B cell (primary cell): Measurements from ENCODE around the gene ABCD2. TPM values are rescaled to one million over a fixed set of nuclear protein-coding genes. Genes with fewer than 3 reads are reported as not detected.

ENCODE experiments used
- ATAC-seq: fragments of 200-7000 bp; cut with Tn5 transposase; one replicate; pipeline ENCODE4 v1.10.0; 2021; ENCODE audit warnings: low read depth, mild to moderate bottlenecking, moderate number of reproducible peaks, moderate library complexity
- CTCF ChIA-PET: fragments of 350-600 bp; sonication (Branson Sonifier 250); formaldehyde crosslinking; loops from one replicate; lab custom pipeline; 2021; ENCODE audit warnings: antibody characterized with exemption, inconsistent platforms; lab: Charles Lee
- POLR2A ChIA-PET: fragments of 350-600 bp; sonication (Branson Sonifier 250); formaldehyde crosslinking; loops from one replicate; lab custom pipeline; 2021; ENCODE audit warnings: antibody characterized with exemption; lab: Charles Lee
- DNase-seq: peaks from one replicate; pipeline ENCODE4 v3.0.0; 2013
- H2AFZ ChIP-seq: 2 replicates; pipeline ENCODE4 v1.6.1; 2012; ENCODE audit warnings: mild to moderate bottlenecking, low read depth, low read length; ENCODE audit not compliant: insufficient read depth, poor library complexity, severe bottlenecking
- H3K27ac ChIP-seq, 2 donors: 1 replicate in 1 of 2; 2 replicates in 1 of 2; pipeline ENCODE4 v1.5.1; 2012 to 2013; ENCODE audit warnings: low read length in 2 of 2, mild to moderate bottlenecking in 2 of 2, moderate library complexity in 1 of 2
- H3K27me3 ChIP-seq, 4 experiments: fragments of 200-600 bp in 1 of 4; sonication (generic) in 1 of 4; replicated peaks in 1 of 4; 1 replicate in 2 of 4; 2 replicates in 2 of 4; pipeline versions ENCODE4 v1.6.1 to v1.7.0; 2013 to 2016; ENCODE audit warnings: low read length in 3 of 4, mild to moderate bottlenecking in 2 of 4, mixed read lengths in 1 of 4, moderate library complexity in 1 of 4; ENCODE audit not compliant: insufficient read depth in 4 of 4, control insufficient read depth in 3 of 4; ENCODE audit errors: control extremely low read depth in 1 of 4
- H3K36me3 ChIP-seq, 2 experiments: replicated peaks in 1 of 2; 1 replicate in 1 of 2; 2 replicates in 1 of 2; pipeline versions ENCODE4 v1.6.1 to v1.7.1; 2013; ENCODE audit warnings: low read length in 1 of 2; ENCODE audit not compliant: insufficient read depth in 2 of 2, control insufficient read depth in 1 of 2; ENCODE audit errors: control extremely low read depth in 1 of 2, extremely low read depth in 1 of 2
- H3K4me1 ChIP-seq, 2 donors: fragments of 200-600 bp in 1 of 2; sonication (generic) in 1 of 2; 1 replicate in 1 of 2; 2 replicates in 1 of 2; pipeline versions ENCODE4 v1.5.1 to v1.6.1; 2013 to 2017; ENCODE audit warnings: low read length in 2 of 2; ENCODE audit not compliant: control insufficient read depth in 2 of 2, insufficient read depth in 2 of 2
- H3K4me2 ChIP-seq: replicated peaks from 2 replicates; pipeline ENCODE3; 2012; ENCODE audit warnings: mild to moderate bottlenecking, low read depth, low read length; ENCODE audit not compliant: poor library complexity, severe bottlenecking
- H3K4me3 ChIP-seq, 5 experiments: fragments of 200-600 bp in 1 of 5; sonication (generic) in 1 of 5; 1 replicate in 3 of 5; 2 replicates in 2 of 5; pipeline versions ENCODE4 v1.5.1 to v1.7.0; 2011 to 2016; ENCODE audit warnings: low read length in 4 of 5, mild to moderate bottlenecking in 4 of 5, low read depth in 2 of 5, control low read depth in 1 of 5, moderate library complexity in 1 of 5; ENCODE audit not compliant: insufficient read depth in 1 of 5; ENCODE audit errors: control extremely low read depth in 1 of 5, extremely low read depth in 1 of 5
- H3K79me2 ChIP-seq: fragments of 200-600 bp; sonication (generic); one replicate; pipeline ENCODE4 v1.6.0; 2016; ENCODE audit warnings: low read length; ENCODE audit not compliant: control insufficient read depth, insufficient read depth
- H3K9ac ChIP-seq: fragments of 200-600 bp; sonication (generic); 2 replicates; pipeline ENCODE4 v1.6.1; 2017; ENCODE audit warnings: mild to moderate bottlenecking, low read length, moderate library complexity
- H3K9me3 ChIP-seq, 3 donors: one replicate each; pipeline versions ENCODE4 v1.6.1 to v1.7.1; 2013; ENCODE audit warnings: low read length in 2 of 3; ENCODE audit not compliant: control insufficient read depth in 2 of 3, insufficient read depth in 1 of 3; ENCODE audit errors: control extremely low read depth in 1 of 3
- H4K20me1 ChIP-seq: 2 replicates; pipeline ENCODE4 v1.6.0; 2012; ENCODE audit warnings: mild to moderate bottlenecking, low read length; ENCODE audit not compliant: insufficient read depth, control insufficient read depth, poor library complexity, severe bottlenecking
- H3K27ac Mint-ChIP-seq: one replicate; pipeline ENCODE4 v1.8.0; 2021; ENCODE audit warnings: mixed read lengths
- H3K27me3 Mint-ChIP-seq: one replicate; pipeline ENCODE4 v1.8.0; 2021; ENCODE audit warnings: mixed read lengths
- H3K4me1 Mint-ChIP-seq: one replicate; pipeline ENCODE4 v1.8.0; 2021; ENCODE audit warnings: mixed read lengths
- H3K4me3 Mint-ChIP-seq: one replicate; pipeline ENCODE4 v1.8.0; 2021; ENCODE audit warnings: mixed read lengths
- H3K9me3 Mint-ChIP-seq: one replicate; pipeline ENCODE4 v1.8.0; 2022; ENCODE audit warnings: mixed read lengths; ENCODE audit not compliant: insufficient read depth
- CTCF ChIP-seq: fragments of 200-600 bp; IDR thresholded peaks from one replicate; pipeline ENCODE4 v1.8.0; 2022; ENCODE audit warnings: antibody characterized with exemption, mild to moderate bottlenecking
- EZH2 ChIP-seq: IDR thresholded peaks from 2 replicates; pipeline ENCODE4 v1.6.1; 2012; ENCODE audit warnings: borderline replicate concordance, low read depth, mild to moderate bottlenecking, moderate library complexity, low read length; ENCODE audit not compliant: insufficient read depth, poor library complexity, severe bottlenecking
- WGBS: methylation state at CpG from one replicate; pipeline ENCODE4 v1.1.5; 2013; ENCODE audit warnings: missing lambda C conversion rate; ENCODE audit not compliant: insufficient coverage; 5-methylcytosine and 5-hydroxymethylcytosine counted together
- intact Hi-C: fragments of 100-400 bp; cut with micrococcal nuclease; formaldehyde crosslinking; loops from one replicate; pipeline ENCODE4 v1.10.0; 2022
- polyA plus RNA-seq: library from polyadenylated mRNA; depleted of rRNA; stranded (reverse); fragments of >200 nt; gene quantifications from 2 replicates; pipeline ENCODE4 v1.2.3, GENCODE V29; 2012
- total RNA-seq, 2 donors: library from RNA; stranded (reverse); fragments of 120-200 nt in 1 of 2; gene quantifications; 1 replicate in 1 of 2; 2 replicates in 1 of 2; pipeline versions ENCODE4 v1.2.3 to v1.2.4, GENCODE V29; 2013 to 2022

ABCD2 gene
- total and polyA plus RNA-seq, 2 donors (not counting 1 experiment from before 2014, with no cell fraction given), result 0.43 to 1.5 TPM

GRCh38 chr12:39617887-39618286 is 1.7 kb downstream of the ABCD2 start:
- ChIA-PET CTCF (interaction anchor here (2.6 kb wide), 1 partner anchor 31 kb away, joined by 9 read pairs; no protein-coding TSS in a partner anchor), POLR2A (no interaction called here)
- H2AFZ ChIP-seq, result peak overlapping the region; percentile 83
- intact Hi-C loops, result loop anchor here (2.0 to 10.0 kb wide), 2 partner anchors 175 to 607 kb away; partner anchors contain the start of genes KIF21A and LRRK2
- no peaks in the 10 kb centered on the region for H3K36me3 ChIP-seq
- H4K20me1 ChIP-seq, result no peaks in the 10 kb centered on the region
- no CpG with 5 or more reads among the region's 1 CpG for WGBS
- Mint-ChIP-seq H3K27ac (peak overlapping the region; percentile 76), H3K27me3 (no peaks in the 10 kb centered on the region), H3K4me1 (peaks cover 28% of the 10 kb centered on the region), H3K9me3 (no peaks in the 10 kb centered on the region), H3K4me3 (no peak overlapping the region)
- peak overlapping the region in 1 of 2 donors; percentile 88 for H3K27ac ChIP-seq
- H3K4me2 ChIP-seq, result peak overlapping the region; percentile 66
- no peak for ATAC-seq
- H3K4me3 ChIP-seq, result peak overlapping the region in 4 of 5 experiments; percentile 6 to 78 (median 42)
- H3K79me2 ChIP-seq, result peaks cover 4% of the 10 kb centered on the region
- peak; percentile 60 for DNase-seq
- peak overlapping the region; percentile 88 for H3K9ac ChIP-seq
- TF ChIP-seq CTCF (no peak), EZH2 (no peak)
- peaks cover 27 to 29% of the 10 kb centered on the region in 2 donors for H3K4me1 ChIP-seq
- no peaks in the 10 kb centered on the region for H3K9me3 ChIP-seq
- no peaks in the 10 kb centered on the region for H3K27me3 ChIP-seq

- WGBS, result 80% methylated on average over 1 of the region's 4 CpGs
- Histone ChIP-seq H3K79me2 (peaks cover 4% of the 10 kb centered on the region), H3K36me3 (no peaks in the 10 kb centered on the region), H3K9me3 (no peaks in the 10 kb centered on the region), H3K4me2 (peak overlapping the region; percentile 40), H3K27me3 (no peaks in the 10 kb centered on the region), H4K20me1 (no peaks in the 10 kb centered on the region), H3K4me1 (peaks cover 27 to 29% of the 10 kb centered on the region in 2 donors), H3K9ac (no peak overlapping the region), H2AFZ (peak overlapping the region; percentile 18), H3K27ac (no peak overlapping the region), H3K4me3 (peak overlapping the region in 1 of 5 experiments; percentile 32)
- no peak for DNase-seq
- Mint-ChIP-seq H3K27ac (no peak overlapping the region), H3K4me3 (peak overlapping the region; percentile 32), H3K9me3 (no peaks in the 10 kb centered on the region), H3K27me3 (no peaks in the 10 kb centered on the region), H3K4me1 (peaks cover 24% of the 10 kb centered on the region)
- no peak for ATAC-seq
- ChIA-PET CTCF (interaction anchor here (2.6 kb wide), 1 partner anchor 30 kb away, joined by 9 read pairs; no protein-coding TSS in a partner anchor), POLR2A (no interaction called here)
- intact Hi-C loops, result loop anchor here (10.0 kb wide), 1 partner anchor 608 kb away; the partner anchor contains the start of gene LRRK2
- TF ChIP-seq EZH2, result no peak
- TF ChIP-seq CTCF, result no peak
Observed at GRCh38 chr12:39616666-39617065, 2.9 kb downstream of the ABCD2 start.
